HCT116 (cell line): Measurements from ENCODE around the gene NUDT13. TPM values are rescaled to one million over a fixed set of nuclear protein-coding genes. Genes with fewer than 3 reads are reported as not detected.

Experiments
- ATAC-seq: fragments of 200-7000 bp; cut with Tn5 transposase; 2 replicates; pipeline ENCODE4 v1.9.1; 2020; ENCODE audit warnings: mild to moderate bottlenecking, moderate library complexity
- BruUV-seq: library from RNA; stranded (reverse); fragments of 400-500 nt; replicated peaks from 2 replicates; lab custom pipeline; 2021; lab: Mats Ljungman, UMichigan
- CTCF ChIA-PET: fragments of 300-600 bp; sonication (Branson Sonifier 250); formaldehyde crosslinking; loops from one replicate; lab custom pipeline; 2021; ENCODE audit warnings: antibody characterized with exemption; lab: Charles Lee
- POLR2A ChIA-PET: fragments of 300-600, 350-600 bp; sonication (Branson Sonifier 250); formaldehyde crosslinking; loops from one replicate; lab custom pipeline; 2021; ENCODE audit warnings: antibody characterized with exemption; lab: Charles Lee
- RAD21 ChIA-PET, 2 experiments: fragments of 300-600 bp; sonication (Branson Sonifier 250); formaldehyde crosslinking; loops; one replicate each; lab custom pipeline; 2023; ENCODE audit warnings: low total read pairs in 2 of 2; ENCODE audit not compliant: uncharacterized antibody in 2 of 2, unreplicated experiment in 2 of 2, low non-redundant PET in 1 of 2; lab: Charles Lee
- DNase-seq: peaks from one replicate; pipeline ENCODE4 v3.0.0-alpha.2; 2010; ENCODE audit warnings: low read depth, low spot score
- H2AFZ ChIP-seq: fragments of 200-600 bp; shearing (Covaris generic), sonication (generic); 2 replicates; pipeline ENCODE4 v1.6.1; 2017; ENCODE audit warnings: low read depth, mixed run types, mixed read lengths, antibody characterized with exemption, low read length; ENCODE audit not compliant: poor library complexity, severe bottlenecking
- H3K27ac ChIP-seq: 2 replicates; pipeline ENCODE4 v1.5.1; 2012; ENCODE audit warnings: low read depth, low read length
- H3K27me3 ChIP-seq: fragments of 200-600 bp; sonication (generic); 2 replicates; pipeline ENCODE4 v1.6.1; 2016; ENCODE audit warnings: mixed run types, low read length, mixed read lengths; ENCODE audit not compliant: insufficient read depth
- H3K36me3 ChIP-seq, 2 experiments: fragments of 200-500 bp in 1 of 2; fragments of 200-600 bp in 1 of 2; sonication (Bioruptor generic) in 1 of 2; sonication (generic) in 1 of 2; 2 replicates each; pipeline versions ENCODE4 v1.5.1 to v1.6.1; 2014 to 2016; ENCODE audit warnings: low read length in 2 of 2, inconsistent platforms in 1 of 2, mixed read lengths in 1 of 2, mixed run types in 1 of 2; ENCODE audit not compliant: insufficient read depth in 2 of 2, control insufficient read depth in 1 of 2
- H3K4me1 ChIP-seq, 2 experiments: fragments of 200-600 bp in 1 of 2; sonication (generic) in 1 of 2; 2 replicates each; pipeline versions ENCODE4 v1.5.1 to v1.6.1; 2012 to 2017; ENCODE audit warnings: low read length in 2 of 2, inconsistent platforms in 1 of 2, mild to moderate bottlenecking in 1 of 2, mixed read lengths in 1 of 2, mixed run types in 1 of 2, moderate library complexity in 1 of 2; ENCODE audit not compliant: insufficient read depth in 2 of 2, control insufficient read depth in 1 of 2
- H3K4me2 ChIP-seq: fragments of 200-600 bp; sonication (generic); 2 replicates; pipeline ENCODE4 v1.6.1; 2017; ENCODE audit warnings: mixed run types, low read length, mixed read lengths
- H3K4me3 ChIP-seq, 2 experiments: fragments of 200-600 bp in 1 of 2; sonication (generic) in 1 of 2; replicated peaks in 1 of 2; 2 replicates each; pipeline ENCODE4 v1.5.1; 2011 to 2016; ENCODE audit warnings: low read length in 2 of 2, control low read depth in 1 of 2, low read depth in 1 of 2, mild to moderate bottlenecking in 1 of 2, mixed read lengths in 1 of 2, mixed run types in 1 of 2
- H3K79me2 ChIP-seq: fragments of 200-600 bp; sonication (generic); 2 replicates; pipeline ENCODE4 v1.6.1; 2017; ENCODE audit warnings: mild to moderate bottlenecking, mixed run types, low read length, moderate library complexity, mixed read lengths; ENCODE audit not compliant: insufficient read depth
- H3K9ac ChIP-seq: fragments of 200-600 bp; sonication (generic); 2 replicates; pipeline ENCODE4 v1.6.1; 2016; ENCODE audit warnings: low read length, mixed read lengths
- H3K9me2 ChIP-seq: fragments of 200-600 bp; sonication (generic), shearing (Covaris generic); 2 replicates; pipeline ENCODE4 v1.6.1; 2017; ENCODE audit warnings: mixed run types, mild to moderate bottlenecking, moderate library complexity; ENCODE audit not compliant: insufficient read depth
- H3K9me3 ChIP-seq, 2 experiments: fragments of 200-500 bp in 1 of 2; fragments of 200-600 bp in 1 of 2; sonication (Bioruptor generic) in 1 of 2; sonication (generic) in 1 of 2; 2 replicates each; pipeline ENCODE4 v1.6.1; 2014 to 2017; ENCODE audit warnings: low read length in 2 of 2, mixed read lengths in 2 of 2, inconsistent platforms in 1 of 2, low read depth in 1 of 2, mild to moderate bottlenecking in 1 of 2, mixed run types in 1 of 2, moderate library complexity in 1 of 2; ENCODE audit not compliant: control insufficient read depth in 1 of 2, insufficient read depth in 1 of 2
- H4K20me1 ChIP-seq: fragments of 200-600 bp; sonication (generic), shearing (Covaris generic); 2 replicates; pipeline ENCODE4 v1.6.1; 2017; ENCODE audit warnings: mixed run types, mild to moderate bottlenecking, moderate library complexity; ENCODE audit not compliant: insufficient read depth
- CBX3 ChIP-seq: IDR thresholded peaks from 2 replicates; pipeline ENCODE4 v1.6.1; 2012; ENCODE audit warnings: low read depth
- EGR1 ChIP-seq: IDR thresholded peaks from 2 replicates; pipeline ENCODE4 v1.6.1; 2012; ENCODE audit warnings: low read depth
- ELF1 ChIP-seq: IDR thresholded peaks from 2 replicates; pipeline ENCODE4 v1.6.1; 2012; ENCODE audit warnings: low read depth, borderline replicate concordance
- EZH2phosphoT487 ChIP-seq: fragments of 200-600 bp; IDR thresholded peaks from 2 replicates; pipeline ENCODE4 v1.6.1; 2018; ENCODE audit warnings: antibody characterized with exemption, borderline replicate concordance
- FOSL1 ChIP-seq: IDR thresholded peaks from 2 replicates; pipeline ENCODE4 v1.6.1; 2012; ENCODE audit warnings: low read depth
- JUND ChIP-seq: IDR thresholded peaks from 2 replicates; pipeline ENCODE4 v1.6.1; 2012
- RAD21 ChIP-seq: IDR thresholded peaks from 2 replicates; pipeline ENCODE4 v1.6.1; 2012; ENCODE audit warnings: low read depth, mild to moderate bottlenecking
- SP1 ChIP-seq: IDR thresholded peaks from 2 replicates; pipeline ENCODE4 v1.6.1; 2012; ENCODE audit warnings: low read depth
- SRF ChIP-seq: IDR thresholded peaks from 2 replicates; pipeline ENCODE4 v1.6.1; 2012; ENCODE audit warnings: low read depth
- YY1 ChIP-seq: IDR thresholded peaks from 2 replicates; pipeline ENCODE4 v1.6.1; 2011; ENCODE audit warnings: low read length, low read depth, moderate library complexity, mild to moderate bottlenecking; ENCODE audit not compliant: insufficient replicate concordance; ENCODE audit errors: extremely low read depth
- ZBTB33 ChIP-seq: IDR thresholded peaks from 2 replicates; pipeline ENCODE4 v1.6.1; 2011; ENCODE audit warnings: mild to moderate bottlenecking, low read length, moderate library complexity; ENCODE audit not compliant: insufficient replicate concordance; ENCODE audit errors: extremely low read depth
- intact Hi-C: fragments of 100-400 bp; cut with micrococcal nuclease; formaldehyde crosslinking; loops from 2 replicates; pipeline ENCODE4 v1.10.0; 2022
- total RNA-seq: library from RNA; stranded (reverse); gene quantifications from one replicate; pipeline ENCODE4 v1.2.1, GENCODE V29; 2021; ENCODE audit not compliant: unreplicated experiment

NUDT13 gene
- total RNA-seq, 1 experiment from 2014 or later: 1.2 TPM

- Histone ChIP-seq H3K27me3 (no peaks in the 10 kb centered on the region), H2AFZ (no peak overlapping the region), H3K27ac (no peak overlapping the region), H3K36me3 (peaks cover 4 to 5% of the 10 kb centered on the region in 2 experiments; a peak in 3 of 4 replicates), H4K20me1 (no peaks in the 10 kb centered on the region), H3K4me2 (no peak overlapping the region), H3K79me2 (0 out of 2 replicates have a peak, but pooled peaks cover 3% of the 10 kb centered on the region), H3K9ac (no peak overlapping the region), H3K9me3 (no peaks in the 10 kb centered on the region), H3K9me2 (no peaks in the 10 kb centered on the region), H3K4me3 (no peak overlapping the region), H3K4me1 (no peaks in the 10 kb centered on the region)
- intact Hi-C loops: loop anchor here (1.0 to 10.0 kb wide), 2 partner anchors 367 to 697 kb away; partner anchors contain the start of gene MCU
- ATAC-seq (no peak), DNase-seq (no peak)
- no TSS peak for BruUV-seq
- ChIA-PET POLR2A (no interaction called here), RAD21 (interaction anchor here (0.7 to 0.8 kb wide), 2 partner anchors 698 to 707 kb away, joined by 3 to 4 read pairs; no protein-coding TSS in a partner anchor), CTCF (interaction anchor here (0.6 to 1.5 kb wide), 13 partner anchors 9 to 698 kb away, joined by 3 to 8 read pairs (median 4); no protein-coding TSS in a partner anchor)
- TF ChIP-seq ZBTB33: no peak
- no peak for TF ChIP-seq RAD21
- no peak for TF ChIP-seq SRF
- no peak for TF ChIP-seq YY1
- no peak for TF ChIP-seq EGR1
- TF ChIP-seq JUND: no peak
- no peak for TF ChIP-seq EZH2phosphoT487
- no peak for TF ChIP-seq CBX3
- TF ChIP-seq FOSL1: no peak
- no peak for TF ChIP-seq ELF1
- TF ChIP-seq SP1: no peak
Observed at GRCh38 chr10:73061743-73062142, 48.5 kb upstream of the NUDT13 start.
